Activated CD4-positive, alpha-beta T cell treated with anti-CD3 and anti-CD28 coated beads, Interleukin-10, Interleukin-2, amounts not matched to agents 100 ng/mL and 50 ng/mL, durations not matched to agents 16 hours and 8 hours (primary cell): ENCODE data around the gene DSPP.
"Not testable (repeated sequence)": the region's sequence is repeated elsewhere in the genome, so short reads cannot be mapped to it uniquely, and the experiment has no call there.

Source experiments
- DNase-seq: peaks from one replicate; pipeline ENCODE4 v3.0.0-alpha.2; 2020

The DSPP gene

GRCh38 chr4:87608229-87608628, at the start of gene DSPP:
DSPP (plus strand) TSS chr4:87608529; CDS start chr4:87610909, 2,380 bp downstream.
- no peak for DNase-seq

GRCh38 chr4:87559090-87559837, 49.1 kb upstream of the DSPP start:
- DNase-seq = peak; percentile 85

GRCh38 chr4:87560802-87561201, 47.5 kb upstream of the DSPP start:
- DNase-seq = peak; percentile 21

GRCh38 chr4:87565746-87566145, 42.6 kb upstream of the DSPP start:
- no peak for DNase-seq

- DNase-seq = no peak
Observed at GRCh38 chr4:87566276-87566675, 42.1 kb upstream of the DSPP start.

- no peak for DNase-seq
Observed at GRCh38 chr4:87567191-87567590, 41.1 kb upstream of the DSPP start.

GRCh38 chr4:87570290-87570805, 38.0 kb upstream of the DSPP start:
- peak; percentile 18 for DNase-seq

GRCh38 chr4:87574376-87574775, 34.0 kb upstream of the DSPP start:
- DNase-seq = not testable (repeated sequence)

GRCh38 chr4:87574996-87575395, 33.3 kb upstream of the DSPP start:
- no peak for DNase-seq

- DNase-seq = peak; percentile 25
Observed at GRCh38 chr4:87575408-87575807, 32.9 kb upstream of the DSPP start.

- DNase-seq = no peak
Observed at GRCh38 chr4:87575983-87576382, 32.3 kb upstream of the DSPP start.

- DNase-seq = no peak
Observed at GRCh38 chr4:87579478-87579877, 28.9 kb upstream of the DSPP start.

GRCh38 chr4:87580057-87580456, 28.3 kb upstream of the DSPP start:
- DNase-seq = no peak

GRCh38 chr4:87584222-87584908, 24.0 kb upstream of the DSPP start:
- DNase-seq = no peak

- DNase-seq = no peak
Observed at GRCh38 chr4:87589531-87589930, 18.8 kb upstream of the DSPP start.

GRCh38 chr4:87592124-87592523, 16.2 kb upstream of the DSPP start:
- no peak for DNase-seq

GRCh38 chr4:87601361-87601760, 7.0 kb upstream of the DSPP start:
- no peak for DNase-seq

- DNase-seq = no peak
Observed at GRCh38 chr4:87614292-87614890, 6.1 kb downstream of the DSPP start.

- DNase-seq = no peak
Observed at GRCh38 chr4:87616268-87616667, 7.9 kb downstream of the DSPP start.

GRCh38 chr4:87620086-87620485, 11.8 kb downstream of the DSPP start:
- DNase-seq = no peak

GRCh38 chr4:87620491-87620890, 12.2 kb downstream of the DSPP start:
- DNase-seq = no peak

- no peak for DNase-seq
Observed at GRCh38 chr4:87622303-87622702, 14.0 kb downstream of the DSPP start.

GRCh38 chr4:87624698-87625097, 16.4 kb downstream of the DSPP start:
- no peak for DNase-seq

GRCh38 chr4:87631668-87632067, 23.3 kb downstream of the DSPP start:
- no peak for DNase-seq
